C4-2B (cell line): Measurements from ENCODE around the gene REEP3.

Experiments used
- H3K27ac ChIP-seq: fragments of 450-650 bp; 2 replicates; pipeline ENCODE4 v1.5.1; 2017
- CTCF ChIP-seq: fragments of 450-650 bp; conservative IDR thresholded peaks from 2 replicates; pipeline ENCODE4 v1.5.1; 2017; ENCODE audit warnings: mild to moderate bottlenecking
- ZFX ChIP-seq: fragments of 450-650 bp; IDR thresholded peaks from 2 replicates; pipeline ENCODE4 v1.6.1; 2017

The REEP3 gene

GRCh38 chr10:63605197-63605967, 84.2 kb downstream of the REEP3 start:
- H3K27ac ChIP-seq: no peak overlapping the region
- TF ChIP-seq CTCF: no peak
- TF ChIP-seq ZFX: no peak

GRCh38 chr10:63608511-63608910, 87.3 kb downstream of the REEP3 start:
- TF ChIP-seq ZFX: no peak
- no peak for TF ChIP-seq CTCF
- H3K27ac ChIP-seq: no peak overlapping the region

GRCh38 chr10:63611078-63611477, 89.9 kb downstream of the REEP3 start:
- no peak overlapping the region for H3K27ac ChIP-seq

GRCh38 chr10:63614371-63614891, 93.2 kb downstream of the REEP3 start:
- TF ChIP-seq CTCF (no peak), ZFX (no peak)
- no peak overlapping the region for H3K27ac ChIP-seq

More at GRCh38 chr10:63611078-63611477, 89.9 kb downstream of the REEP3 start:
- TF ChIP-seq CTCF: no peak
- TF ChIP-seq ZFX: no peak

- no peak overlapping the region for H3K27ac ChIP-seq
- no peak for TF ChIP-seq CTCF
- TF ChIP-seq ZFX: no peak
These were observed 97.4 kb downstream of the REEP3 start for GRCh38 chr10:63618552-63618951.

- no peak overlapping the region for H3K27ac ChIP-seq
- TF ChIP-seq CTCF (no peak), ZFX (no peak)
These were observed 98.2 kb downstream of the REEP3 start for GRCh38 chr10:63619426-63619825.

- TF ChIP-seq CTCF (no peak), ZFX (no peak)
- peak overlapping the region; percentile 71; the same call in 1 of the 2 replicates for H3K27ac ChIP-seq
These were observed 100.9 kb downstream of the REEP3 start for GRCh38 chr10:63622097-63622496.
